Pancreas (tissue), 10 donors: ENCODE measurements around the gene GNG3. TPM values are rescaled to one million over a fixed set of nuclear protein-coding genes. Genes with fewer than 3 reads are reported as not detected.

Experiments used
- ATAC-seq, 4 donors: fragments of 200-7000 bp; cut with Tn5 transposase; one replicate each; pipeline versions ENCODE4 v1.8.0 to v1.9.1; 2020; ENCODE audit warnings: mild to moderate bottlenecking in 4 of 4, moderate library complexity in 4 of 4
- DNase-seq, 6 donors: peaks; one replicate each; pipeline ENCODE4 v3.0.0-alpha.2; 2020
- FAIRE-seq: peaks from 2 replicates; lab custom pipeline; 2012; peaks lifted over from hg19 to GRCh38; lab: Jason Lieb, UNC
- H3K27ac ChIP-seq, 4 donors: fragments of 200-600 bp; sonication (generic); 1 replicate in 3 of 4; 2 replicates in 1 of 4; pipeline versions ENCODE4 v1.5.0 to v1.8.0; 2020
- H3K27me3 ChIP-seq, 4 donors: fragments of 200-600 bp; one replicate each; pipeline ENCODE4 v1.8.0; 2021
- H3K36me3 ChIP-seq, 3 donors: fragments of 200-600 bp; sonication (generic) in 1 of 3; one replicate each; pipeline versions ENCODE4 v1.5.0 to v1.8.0; 2020 to 2021
- H3K4me1 ChIP-seq, 3 donors: fragments of 200-600 bp; one replicate each; pipeline ENCODE4 v1.8.0; 2021
- H3K4me3 ChIP-seq, 4 donors: fragments of 200-600 bp; sonication (generic) in 2 of 4; one replicate each; pipeline versions ENCODE4 v1.5.0 to v1.8.0; 2020 to 2021
- H3K9me3 ChIP-seq, 4 donors: fragments of 200-600 bp; one replicate each; pipeline ENCODE4 v1.8.0; 2021
- CTCF ChIP-seq, 4 donors: fragments of 200-600 bp; sonication (generic) in 3 of 4; IDR thresholded peaks; one replicate each; pipeline versions ENCODE4 v1.5.0 to v1.8.0; 2021; ENCODE audit warnings: antibody characterized with exemption in 4 of 4
- WGBS, 2 donors: extraction: QIAGEN DNeasy Blood & Tissue Kit; methylation state at CpG; one replicate each; pipeline ENCODE4 v1.1.7; 2013; 5-methylcytosine and 5-hydroxymethylcytosine counted together
- intact Hi-C, 3 donors: fragments of 100-400 bp; cut with DNase I; formaldehyde crosslinking; loops; one replicate each; pipeline versions ENCODE4 v1.11.1 to v1.14.2; 2022
- polyA plus RNA-seq, 2 donors: library from polyadenylated mRNA; stranded (reverse); fragments of 200-250 nt; gene quantifications; one replicate each; pipeline ENCODE4 v1.2.3, GENCODE V29; 2013
- total RNA-seq, 6 donors: library from RNA; stranded (reverse); fragmentation: NEBNext Ultra II Directional in 4 of 6; extraction: Animal tissue kit (Norgen Biotek cat#: 25700) in 4 of 6; gene quantifications; one replicate each; pipeline versions ENCODE4 v1.2.1 to v1.2.4, GENCODE V29; 2021 to 2023
- donor health status: healthy with polysubstance abuse.
- donor health status: DM: no; HTN: no; CAD: no; lungs with moderate emphysema.
- donor health status: DM: no; HTN: no; CAD: no.
- donor health status: control.
- donor health status: control.
- donor health status: Bipolar disorder and iron deficiency.
- donor health status: DM: yes; HTN: yes; CAD: no.
- donor health status: DM: no; HTN: no; CAD: no.
- donor health status: DM: no; HTN: no; CAD: no.
- donor health status: DM: yes; HTN: yes; CAD: no.

GNG3 gene
- total RNA-seq (under 1 TPM in 2 of 6 donors, not detected in 4; 0.19 to 0.37 TPM), polyA plus RNA-seq (under 1 TPM in 1 of 2 donors, not detected in 1; 0.26 TPM)

GRCh38 chr11:62707277-62707861 lies at the start of gene GNG3, which contains the start of gene BSCL2:
TSS of gene GNG3 (plus strand) at chr11:62707676. CDS start at chr11:62708296, 620 bp downstream.
TSS of gene BSCL2 (minus strand) at chr11:62707424. CDS start at chr11:62707195, 229 bp downstream.
- no peaks in the 10 kb centered on the region for H3K27me3 ChIP-seq
- H3K27ac ChIP-seq = peak within 1 kb of the TSS; percentile 56 to 96 (median 88)
- no peak for FAIRE-seq
- WGBS, 2 donors = 76% methylated on average over 10 of the region's 10 CpGs
- H3K36me3 ChIP-seq = no peaks in the 10 kb centered on the region
- ATAC-seq = no peak
- H3K4me1 ChIP-seq = peaks cover 31 to 47% (median 32%) of the 10 kb centered on the region in 3 donors
- TF ChIP-seq CTCF (IDR thresholded peaks at IDR 0.05) = no peak
- intact Hi-C loops = no loop called here
- DNase-seq = peak in 5 of 6 donors; percentile 34 to 74 (median 41)
- no peaks in the 10 kb centered on the region for H3K9me3 ChIP-seq
- peak within 1 kb of the TSS; percentile 36 to 73 (median 56) for H3K4me3 ChIP-seq

GRCh38 chr11:62664405-62665074 lies 42.9 kb upstream of the GNG3 start:
- H3K4me1 ChIP-seq = peaks cover 0 to 29% (median 12%) of the 10 kb centered on the region in 3 donors
- peak overlapping the region; percentile 48 to 79 (median 72) for H3K4me3 ChIP-seq
- 3% methylated on average over 34 to 36 of the region's 36 CpGs for WGBS, 2 donors
- DNase-seq (peak in 4 of 6 donors; percentile 53 to 79 (median 58)), FAIRE-seq (no peak), ATAC-seq (peak; percentile 48 to 68 (median 58))
- H3K9me3 ChIP-seq = no peaks in the 10 kb centered on the region
- TF ChIP-seq CTCF (IDR thresholded peaks at IDR 0.05) = no peak
- intact Hi-C loops = no loop called here
- peak overlapping the region; percentile 51 to 84 (median 80) for H3K27ac ChIP-seq
- H3K27me3 ChIP-seq = no peaks in the 10 kb centered on the region
- no peaks in the 10 kb centered on the region for H3K36me3 ChIP-seq

- Histone ChIP-seq H3K27ac (peak within 1 kb of the TSS; percentile 51 to 84 (median 80)), H3K27me3 (no peaks in the 10 kb centered on the region), H3K4me3 (peak within 1 kb of the TSS; percentile 48 to 79 (median 72)), H3K4me1 (peaks cover 0 to 32% (median 12%) of the 10 kb centered on the region in 3 donors), H3K36me3 (no peaks in the 10 kb centered on the region), H3K9me3 (no peaks in the 10 kb centered on the region)
- TF ChIP-seq CTCF (IDR thresholded peaks at IDR 0.05) = no peak
- peak; percentile 94 to 98 (median 96) for ATAC-seq
- 0 to 1% methylated on average over 42 to 47 of the region's 47 CpGs for WGBS, 2 donors
- intact Hi-C loops = no loop called here
- peak; percentile 92 to 98 (median 96) for DNase-seq
- FAIRE-seq = no peak
These were observed 42.3 kb upstream of the GNG3 start, which contains the start of the genes C11orf98 and CSKMT for GRCh38 chr11:62665075-62665598. TSS of gene C11orf98 (minus strand) at chr11:62665210. CDS start at chr11:62665169, 41 bp downstream. TSS of gene CSKMT (plus strand) at chr11:62665312. CDS start at chr11:62665880, 568 bp downstream.

- TF ChIP-seq CTCF (IDR thresholded peaks at IDR 0.05) = no peak
- WGBS, 2 donors = 1 to 4% methylated on average over 39 of the region's 39 CpGs
- intact Hi-C loops = no loop called here
- Histone ChIP-seq H3K36me3 (no peaks in the 10 kb centered on the region), H3K9me3 (no peaks in the 10 kb centered on the region), H3K27ac (peak overlapping the region; percentile 51 to 84 (median 80)), H3K27me3 (no peaks in the 10 kb centered on the region), H3K4me1 (peaks cover 0 to 38% (median 15%) of the 10 kb centered on the region in 3 donors), H3K4me3 (peak overlapping the region; percentile 48 to 79 (median 72))
- ATAC-seq (peak; percentile 42 to 50 (median 46)), FAIRE-seq (no peak), DNase-seq (peak in 5 of 6 donors; percentile 56 to 85 (median 58))
These were observed 41.7 kb upstream of the GNG3 start for GRCh38 chr11:62665599-62666258.
